ENCODE data around the gene NUP210L.

The NUP210L gene

GRCh38 chr1:154183046-154183915, 28.4 kb upstream of the NUP210L start:
- Histone ChIP-seq H3K4me3 (ENCODE audit: low read length, poor library complexity, severe bottlenecking) (peak overlapping the region; percentile 97), H3K9ac (ENCODE audit: low read depth, low read length, poor library complexity, severe bottlenecking) (peak overlapping the region; percentile 96), H4K20me1 (ENCODE audit: insufficient read depth, low read length, poor library complexity, severe bottlenecking) (peaks cover 38% of the 10 kb centered on the region), H3K4me1 (ENCODE audit: insufficient read depth, low read length, poor library complexity, severe bottlenecking) (peaks cover 28% of the 10 kb centered on the region), H3F3A (ENCODE audit: low read depth) (peaks cover 4% of the 10 kb centered on the region), H3K79me2 (ENCODE audit: insufficient read depth, low read length) (peaks cover 42% of the 10 kb centered on the region), H2AFZ (ENCODE audit: low read length) (peak overlapping the region; percentile 84), H3K9me3 (ENCODE audit: insufficient read depth, low read depth, low read length) (no peaks in the 10 kb centered on the region), H3K27me3 (ENCODE audit: insufficient read depth, low read length, poor library complexity, severe bottlenecking) (no peaks in the 10 kb centered on the region), H3K4me2 (ENCODE audit: low read depth, low read length, poor library complexity, severe bottlenecking) (peak overlapping the region; percentile 88), H3K9me2 (replicated peaks; ENCODE audit: low read depth, low read length) (no peaks in the 10 kb centered on the region), H3K36me3 (ENCODE audit: insufficient read depth, low read length) (no peaks in the 10 kb centered on the region; the same call in 1 of the 2 replicates)
- no peak for TF ChIP-seq EZH2phosphoT487 (IDR thresholded peaks at IDR 0.05; ENCODE audit: borderline replicate concordance)

- H3K79me2 ChIP-seq (ENCODE audit: insufficient read depth, low read length): peaks cover 50% of the 10 kb centered on the region
- H3K4me1 ChIP-seq (ENCODE audit: insufficient read depth, low read length, poor library complexity, severe bottlenecking): peaks cover 36% of the 10 kb centered on the region
- H3K9me2 ChIP-seq (replicated peaks; ENCODE audit: low read depth, low read length): no peaks in the 10 kb centered on the region
- H3F3A ChIP-seq (ENCODE audit: low read depth): peaks cover 9% of the 10 kb centered on the region
- H3K27me3 ChIP-seq (ENCODE audit: insufficient read depth, low read length, poor library complexity, severe bottlenecking): no peaks in the 10 kb centered on the region
- peak overlapping the region; percentile 88 for H3K4me2 ChIP-seq (ENCODE audit: low read depth, low read length, poor library complexity, severe bottlenecking)
- peak overlapping the region; percentile 96 for H3K9ac ChIP-seq (ENCODE audit: low read depth, low read length, poor library complexity, severe bottlenecking)
- H3K36me3 ChIP-seq (ENCODE audit: insufficient read depth, low read length): no peaks in the 10 kb centered on the region; the same call in 1 of the 2 replicates
- TF ChIP-seq EZH2phosphoT487 (IDR thresholded peaks at IDR 0.05; ENCODE audit: borderline replicate concordance) (no peak), CTCF (conservative IDR thresholded peaks at IDR 0.05; ENCODE audit: low read length) (no peak)
- H3K9me3 ChIP-seq (ENCODE audit: insufficient read depth, low read depth, low read length): no peaks in the 10 kb centered on the region
- H4K20me1 ChIP-seq (ENCODE audit: insufficient read depth, low read length, poor library complexity, severe bottlenecking): peaks cover 46% of the 10 kb centered on the region
- peak overlapping the region; percentile 97 for H3K4me3 ChIP-seq (ENCODE audit: low read length, poor library complexity, severe bottlenecking)
- no peak overlapping the region for H2AFZ ChIP-seq (ENCODE audit: low read length)
Measured at GRCh38 chr1:154182344-154183045, 27.6 kb upstream of the NUP210L start.

- Histone ChIP-seq H3K4me1 (ENCODE audit: insufficient read depth, low read length, poor library complexity, severe bottlenecking) (peaks cover 41% of the 10 kb centered on the region), H3K4me3 (ENCODE audit: low read length, poor library complexity, severe bottlenecking) (peak overlapping the region; percentile 97), H4K20me1 (ENCODE audit: insufficient read depth, low read length, poor library complexity, severe bottlenecking) (peaks cover 51% of the 10 kb centered on the region), H3K79me2 (ENCODE audit: insufficient read depth, low read length) (peaks cover 56% of the 10 kb centered on the region), H3K4me2 (ENCODE audit: low read depth, low read length, poor library complexity, severe bottlenecking) (peak overlapping the region; percentile 88), H3K36me3 (ENCODE audit: insufficient read depth, low read length) (no peaks in the 10 kb centered on the region; the same call in 1 of the 2 replicates), H3F3A (ENCODE audit: low read depth) (peaks cover 15% of the 10 kb centered on the region), H2AFZ (ENCODE audit: low read length) (no peak overlapping the region), H3K27me3 (ENCODE audit: insufficient read depth, low read length, poor library complexity, severe bottlenecking) (no peaks in the 10 kb centered on the region), H3K9ac (ENCODE audit: low read depth, low read length, poor library complexity, severe bottlenecking) (peak overlapping the region; percentile 96), H3K9me2 (replicated peaks; ENCODE audit: low read depth, low read length) (no peaks in the 10 kb centered on the region), H3K9me3 (ENCODE audit: insufficient read depth, low read depth, low read length) (no peaks in the 10 kb centered on the region)
- TF ChIP-seq CTCF (conservative IDR thresholded peaks at IDR 0.05; ENCODE audit: low read length) (no peak), EZH2phosphoT487 (IDR thresholded peaks at IDR 0.05; ENCODE audit: borderline replicate concordance) (no peak)
Measured at GRCh38 chr1:154181944-154182343, 27.1 kb upstream of the NUP210L start.
